Smooth muscle cell (in vitro differentiated cells): ENCODE measurements around the gene PTPRE. TPM values are rescaled to one million over a fixed set of nuclear protein-coding genes. Genes with fewer than 3 reads are reported as not detected.

ENCODE experiments used
- DNase-seq: peaks from one replicate; lab custom pipeline; 2025; ENCODE audit not compliant: unreplicated experiment; lab: John Stamatoyannopoulos, UW
- H2AFZ ChIP-seq: fragments of 200-600 bp; sonication (generic); 2 replicates; pipeline ENCODE4 v1.6.0; 2016; ENCODE audit warnings: antibody characterized with exemption, low read depth, mild to moderate bottlenecking
- H3F3A ChIP-seq: fragments of 200-600 bp; sonication (generic); 2 replicates; pipeline ENCODE4 v1.6.0; 2017; ENCODE audit warnings: antibody characterized with exemption, low read depth
- H3K27ac ChIP-seq: fragments of 200-600 bp; sonication (generic); 2 replicates; pipeline ENCODE4 v1.5.1; 2016; ENCODE audit warnings: low read depth, mild to moderate bottlenecking
- H3K27me3 ChIP-seq: fragments of 200-600 bp; sonication (generic); 2 replicates; pipeline ENCODE4 v1.6.1; 2016; ENCODE audit warnings: low read depth, mild to moderate bottlenecking
- H3K36me3 ChIP-seq: fragments of 200-600 bp; sonication (generic); 2 replicates; pipeline ENCODE4 v1.5.1; 2016; ENCODE audit warnings: low read depth
- H3K4me1 ChIP-seq: fragments of 200-600 bp; sonication (generic); 2 replicates; pipeline ENCODE4 v1.5.1; 2016; ENCODE audit warnings: low read depth
- H3K4me2 ChIP-seq: fragments of 200-600 bp; sonication (generic); 2 replicates; pipeline ENCODE4 v1.6.0; 2016; ENCODE audit warnings: mild to moderate bottlenecking
- H3K4me3 ChIP-seq: fragments of 200-600 bp; sonication (generic); 2 replicates; pipeline ENCODE4 v1.5.1; 2016; ENCODE audit warnings: mild to moderate bottlenecking
- H3K79me2 ChIP-seq: fragments of 200-600 bp; sonication (generic); 2 replicates; pipeline ENCODE4 v1.6.0; 2016; ENCODE audit warnings: low read depth, mild to moderate bottlenecking
- H3K9ac ChIP-seq: fragments of 200-600 bp; sonication (generic); 2 replicates; pipeline ENCODE4 v1.6.0; 2016; ENCODE audit warnings: low read depth
- H3K9me3 ChIP-seq: fragments of 200-600 bp; sonication (generic); replicated peaks from 2 replicates; pipeline ENCODE4 v1.5.1; 2016; ENCODE audit warnings: low read depth
- H4K20me1 ChIP-seq: fragments of 200-600 bp; sonication (generic); 2 replicates; pipeline ENCODE4 v1.6.0; 2016; ENCODE audit warnings: low read depth
- WGBS: methylation state at CpG from one replicate; pipeline ENCODE4 v1.1.7; 2016; ENCODE audit warnings: low lambda C conversion rate; 5-methylcytosine and 5-hydroxymethylcytosine counted together
- polyA plus RNA-seq: library from polyadenylated mRNA; unstranded; fragments of >200 nt; fragmentation: Nextera tagmentation; extraction: Ambion mirVana; gene quantifications from 2 replicates; pipeline ENCODE4 v1.2.1, GENCODE V29; 2016
- total RNA-seq: library from RNA; depleted of rRNA; stranded (reverse); fragments of >200 nt; gene quantifications from 2 replicates; pipeline ENCODE4 v1.2.3, GENCODE V29; 2014
- TF ChIP-seq, protein P1 (sequence below): fragments of 200-600 bp; sonication (generic); IDR thresholded peaks from 2 replicates; pipeline ENCODE4 v1.5.1; 2017; ENCODE audit warnings: borderline replicate concordance, mild to moderate bottlenecking, antibody characterized with exemption; ENCODE audit not compliant: insufficient read depth, poor library complexity, severe bottlenecking

Gene PTPRE
- total and polyA plus RNA-seq, 2 experiments from 2014 or later, result 17.1 to 22.7 TPM

DNA sequence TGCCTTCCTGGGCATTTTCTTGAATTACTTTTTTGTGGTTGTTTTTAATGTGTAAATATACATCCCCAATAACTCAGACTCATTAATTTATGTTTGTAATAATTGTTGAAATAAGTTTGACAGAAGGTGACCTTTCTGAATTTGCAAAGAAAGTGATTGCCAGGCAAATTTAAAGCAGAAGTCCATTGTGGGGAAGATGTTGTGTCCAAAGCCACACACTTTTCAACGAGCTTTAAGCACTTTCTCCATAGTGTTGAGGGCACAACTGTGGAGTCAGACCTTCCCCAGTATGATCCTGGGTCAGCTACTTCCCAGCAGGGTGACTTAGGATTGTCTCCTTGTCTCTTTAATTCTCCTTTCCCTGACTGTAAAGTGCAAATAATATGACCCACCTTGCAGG, 52.5 kb downstream of the PTPRE start:
- peaks cover 30% of the 10 kb centered on the region for H3K79me2 ChIP-seq
- no peaks in the 10 kb centered on the region for H3K4me1 ChIP-seq
- H3K4me2 ChIP-seq, result no peak overlapping the region
- H2AFZ ChIP-seq, result no peak overlapping the region
- H4K20me1 ChIP-seq, result peaks cover 32% of the 10 kb centered on the region
- H3K27ac ChIP-seq, result no peak overlapping the region
- no peaks in the 10 kb centered on the region for H3K27me3 ChIP-seq
- H3K36me3 ChIP-seq, result no peaks in the 10 kb centered on the region
- TF ChIP-seq, protein P1, sequence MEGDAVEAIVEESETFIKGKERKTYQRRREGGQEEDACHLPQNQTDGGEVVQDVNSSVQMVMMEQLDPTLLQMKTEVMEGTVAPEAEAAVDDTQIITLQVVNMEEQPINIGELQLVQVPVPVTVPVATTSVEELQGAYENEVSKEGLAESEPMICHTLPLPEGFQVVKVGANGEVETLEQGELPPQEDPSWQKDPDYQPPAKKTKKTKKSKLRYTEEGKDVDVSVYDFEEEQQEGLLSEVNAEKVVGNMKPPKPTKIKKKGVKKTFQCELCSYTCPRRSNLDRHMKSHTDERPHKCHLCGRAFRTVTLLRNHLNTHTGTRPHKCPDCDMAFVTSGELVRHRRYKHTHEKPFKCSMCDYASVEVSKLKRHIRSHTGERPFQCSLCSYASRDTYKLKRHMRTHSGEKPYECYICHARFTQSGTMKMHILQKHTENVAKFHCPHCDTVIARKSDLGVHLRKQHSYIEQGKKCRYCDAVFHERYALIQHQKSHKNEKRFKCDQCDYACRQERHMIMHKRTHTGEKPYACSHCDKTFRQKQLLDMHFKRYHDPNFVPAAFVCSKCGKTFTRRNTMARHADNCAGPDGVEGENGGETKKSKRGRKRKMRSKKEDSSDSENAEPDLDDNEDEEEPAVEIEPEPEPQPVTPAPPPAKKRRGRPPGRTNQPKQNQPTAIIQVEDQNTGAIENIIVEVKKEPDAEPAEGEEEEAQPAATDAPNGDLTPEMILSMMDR, result no peak
- H3K4me3 ChIP-seq, result no peak overlapping the region
- 59% methylated on average over 1 of the region's 1 CpG for WGBS
- no peaks in the 10 kb centered on the region for H3K9me3 ChIP-seq
- H3K9ac ChIP-seq, result no peak overlapping the region
- no peak for DNase-seq
- no peaks in the 10 kb centered on the region for H3F3A ChIP-seq

DNA sequence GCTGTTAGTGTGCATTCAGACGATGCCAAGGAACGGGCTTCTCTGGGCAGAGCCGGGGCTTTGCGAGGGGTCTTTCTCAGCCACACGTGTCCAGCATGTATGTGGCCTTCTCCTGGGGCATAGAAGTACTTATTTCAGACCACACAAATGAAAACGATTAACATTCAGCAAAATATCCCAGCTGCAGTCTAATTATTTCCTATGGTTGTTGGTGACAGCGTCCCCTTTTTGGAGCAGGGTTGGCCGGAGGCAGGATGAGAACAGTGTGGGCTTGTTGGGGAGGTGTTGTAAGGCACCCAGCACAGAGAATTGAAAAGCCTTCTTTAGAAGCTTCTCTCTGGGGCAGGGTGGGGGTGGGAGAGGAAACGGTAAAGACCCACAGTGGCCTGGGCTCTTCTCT, 54.2 kb downstream of the PTPRE start:
- Histone ChIP-seq H3F3A (no peaks in the 10 kb centered on the region), H3K27ac (no peak overlapping the region), H3K4me2 (no peak overlapping the region), H3K79me2 (peaks cover 27% of the 10 kb centered on the region), H3K9ac (no peak overlapping the region), H3K27me3 (no peaks in the 10 kb centered on the region), H2AFZ (no peak overlapping the region), H3K9me3 (no peaks in the 10 kb centered on the region), H3K4me3 (no peak overlapping the region), H3K36me3 (no peaks in the 10 kb centered on the region), H3K4me1 (no peaks in the 10 kb centered on the region), H4K20me1 (peaks cover 32% of the 10 kb centered on the region)
- WGBS, result 81% methylated on average over 9 of the region's 9 CpGs
- TF ChIP-seq, protein P1, result no peak
- DNase-seq, result no peak

DNA sequence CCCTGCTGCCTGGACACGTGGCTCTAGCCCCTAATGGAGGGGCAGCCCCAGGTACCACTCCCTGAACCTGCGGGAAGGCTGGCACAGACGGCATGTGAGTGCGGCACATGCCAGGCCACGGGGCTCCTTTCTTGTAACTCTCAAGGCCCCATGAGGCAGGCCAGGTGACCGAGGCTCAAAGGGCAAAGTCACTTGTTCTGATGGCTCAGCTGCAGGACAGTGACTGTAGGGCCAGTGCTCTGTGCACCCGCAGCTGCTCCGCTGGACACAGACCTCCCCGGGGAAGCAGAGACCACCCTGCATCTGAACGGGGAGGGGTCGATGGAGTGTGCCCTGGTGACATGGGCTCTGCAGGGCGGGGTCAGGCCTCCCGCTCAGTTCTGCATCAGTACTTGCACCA, 55.3 kb downstream of the PTPRE start:
- no peaks in the 10 kb centered on the region for H3K27me3 ChIP-seq
- H4K20me1 ChIP-seq, result peaks cover 32% of the 10 kb centered on the region
- H3K79me2 ChIP-seq, result peaks cover 28% of the 10 kb centered on the region
- H3K4me3 ChIP-seq, result no peak overlapping the region
- H3K27ac ChIP-seq, result no peak overlapping the region
- H2AFZ ChIP-seq, result no peak overlapping the region
- no peaks in the 10 kb centered on the region for H3K4me1 ChIP-seq
- 91% methylated on average over 13 of the region's 13 CpGs for WGBS
- no peak overlapping the region for H3K9ac ChIP-seq
- no peak for DNase-seq
- TF ChIP-seq, protein P1, result no peak
- no peaks in the 10 kb centered on the region for H3F3A ChIP-seq
- H3K9me3 ChIP-seq, result no peaks in the 10 kb centered on the region
- no peaks in the 10 kb centered on the region for H3K36me3 ChIP-seq
- H3K4me2 ChIP-seq, result no peak overlapping the region

DNA sequence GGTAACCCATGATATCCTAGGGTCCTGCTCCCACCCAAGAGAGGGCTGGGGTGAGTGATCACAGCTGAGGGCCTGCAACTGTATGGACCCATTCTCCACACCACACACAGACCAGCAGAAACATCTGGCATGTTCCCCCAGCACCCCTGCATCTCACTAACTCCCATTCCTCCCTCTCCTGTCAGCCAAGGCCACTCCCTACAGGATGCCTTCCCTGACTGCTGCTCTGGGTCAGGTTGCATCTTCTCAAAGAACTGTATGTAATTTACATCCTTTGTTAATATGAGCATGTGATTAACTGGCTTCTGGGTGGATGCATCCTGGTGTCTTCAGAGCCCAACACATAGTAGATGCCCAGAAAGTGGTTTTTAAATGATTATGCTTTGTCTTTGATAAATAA, 56.2 kb downstream of the PTPRE start:
- Histone ChIP-seq H3K9ac (no peak overlapping the region), H4K20me1 (peaks cover 35% of the 10 kb centered on the region), H3K4me2 (no peak overlapping the region), H3K36me3 (no peaks in the 10 kb centered on the region), H3F3A (no peaks in the 10 kb centered on the region), H3K27ac (no peak overlapping the region), H3K79me2 (peaks cover 21% of the 10 kb centered on the region), H3K4me3 (no peak overlapping the region), H3K9me3 (no peaks in the 10 kb centered on the region), H3K27me3 (no peaks in the 10 kb centered on the region), H3K4me1 (no peaks in the 10 kb centered on the region), H2AFZ (no peak overlapping the region)
- TF ChIP-seq, protein P1, result no peak
- no peak for DNase-seq
